OCI-LY7 (cell line): ENCODE results near the gene PTGER2.

ENCODE experiments used
- EZH2phosphoT487 ChIP-seq: fragments of 200-600 bp; sonication (generic); IDR thresholded peaks from 2 replicates; pipeline ENCODE4 v1.6.1; 2018; ENCODE audit warnings: low read depth, borderline replicate concordance, mild to moderate bottlenecking, mixed run types, antibody characterized with exemption, low read length, moderate library complexity, mixed read lengths
- TF ChIP-seq, protein P1 (sequence below): fragments of 200-600 bp; sonication (generic); conservative IDR thresholded peaks from 2 replicates; pipeline ENCODE4 v1.5.1; 2014; ENCODE audit warnings: mild to moderate bottlenecking, antibody characterized with exemption, low read length, moderate library complexity, mixed read lengths

DNA sequence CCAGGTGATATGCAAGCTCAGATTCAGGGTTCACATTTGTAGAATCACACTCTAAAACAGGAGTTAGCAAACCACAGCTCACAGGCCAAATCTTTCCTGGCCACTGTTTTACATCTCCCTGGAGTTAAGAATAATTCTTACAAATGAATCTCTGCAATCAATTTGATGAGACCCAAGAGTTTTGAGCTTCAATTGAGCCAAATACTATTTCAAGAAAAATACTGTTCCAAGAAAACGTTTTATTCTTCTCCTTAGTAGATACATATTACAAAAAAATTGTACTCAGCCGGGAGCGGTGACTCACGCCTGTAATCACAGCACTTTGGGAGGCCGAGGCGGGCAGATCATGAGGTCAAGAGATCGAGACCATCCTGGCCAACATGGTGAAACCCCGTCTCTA, 44.1 kb upstream of the PTGER2 start:
- TF ChIP-seq, protein P1, sequence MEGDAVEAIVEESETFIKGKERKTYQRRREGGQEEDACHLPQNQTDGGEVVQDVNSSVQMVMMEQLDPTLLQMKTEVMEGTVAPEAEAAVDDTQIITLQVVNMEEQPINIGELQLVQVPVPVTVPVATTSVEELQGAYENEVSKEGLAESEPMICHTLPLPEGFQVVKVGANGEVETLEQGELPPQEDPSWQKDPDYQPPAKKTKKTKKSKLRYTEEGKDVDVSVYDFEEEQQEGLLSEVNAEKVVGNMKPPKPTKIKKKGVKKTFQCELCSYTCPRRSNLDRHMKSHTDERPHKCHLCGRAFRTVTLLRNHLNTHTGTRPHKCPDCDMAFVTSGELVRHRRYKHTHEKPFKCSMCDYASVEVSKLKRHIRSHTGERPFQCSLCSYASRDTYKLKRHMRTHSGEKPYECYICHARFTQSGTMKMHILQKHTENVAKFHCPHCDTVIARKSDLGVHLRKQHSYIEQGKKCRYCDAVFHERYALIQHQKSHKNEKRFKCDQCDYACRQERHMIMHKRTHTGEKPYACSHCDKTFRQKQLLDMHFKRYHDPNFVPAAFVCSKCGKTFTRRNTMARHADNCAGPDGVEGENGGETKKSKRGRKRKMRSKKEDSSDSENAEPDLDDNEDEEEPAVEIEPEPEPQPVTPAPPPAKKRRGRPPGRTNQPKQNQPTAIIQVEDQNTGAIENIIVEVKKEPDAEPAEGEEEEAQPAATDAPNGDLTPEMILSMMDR = no peak
- TF ChIP-seq EZH2phosphoT487 = no peak
